CD4-positive, alpha-beta T cell treated with Interleukin-17A for 1 hour (primary cell): ENCODE results near the gene CFAP73.
A peak's percentile ranks its signal among the peaks of the same experiment; 100 is the strongest.

Experiments
- DNase-seq: peaks from one replicate; pipeline ENCODE4 v3.0.0-alpha.2; 2020

Gene CFAP73

DNA sequence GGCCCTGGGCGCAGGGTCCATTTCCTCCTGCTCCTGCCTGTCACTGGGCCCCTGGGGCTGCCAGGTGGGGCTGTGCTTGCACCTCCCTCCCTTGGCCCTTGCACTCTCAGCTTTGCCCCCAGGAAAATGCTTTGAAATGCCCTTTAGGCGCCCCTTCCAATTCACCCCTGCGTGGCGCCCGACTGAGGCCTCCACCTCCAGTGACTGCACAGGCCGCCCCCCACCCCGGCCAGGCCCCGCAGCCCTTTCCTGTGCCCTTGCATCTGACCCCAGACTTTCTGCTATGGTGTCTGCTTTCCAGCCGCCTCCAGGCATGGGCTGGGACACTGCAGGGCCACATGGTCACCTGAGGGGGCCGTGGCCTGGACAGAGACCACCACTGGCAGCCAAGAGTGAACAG is 18.3 kb downstream of the CFAP73 start:
- no peak for DNase-seq

DNA sequence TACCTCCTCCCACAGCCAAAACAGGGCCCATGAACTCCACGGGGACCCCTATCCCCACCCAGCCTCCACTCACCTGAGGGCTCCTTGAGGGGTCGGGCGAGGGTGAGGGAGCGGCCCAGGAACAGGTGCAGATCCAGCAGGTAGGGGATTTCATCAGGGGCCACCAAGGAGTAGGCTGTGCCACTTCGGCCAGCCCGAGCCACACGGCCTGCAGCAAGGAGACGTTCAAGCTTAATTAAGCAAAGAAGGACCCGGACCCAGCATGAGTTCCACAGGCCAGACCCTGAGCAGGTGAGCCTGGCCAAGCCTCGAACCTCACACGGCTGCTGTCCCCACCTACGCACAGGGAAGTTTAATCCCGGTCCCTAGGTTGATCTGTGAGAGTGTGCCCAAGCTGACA is 20.2 kb downstream of the CFAP73 start:
- no peak for DNase-seq

- DNase-seq = no peak
These were observed 20.9 kb downstream of the CFAP73 start for GRCh38 chr12:113170457-113170856.

DNA sequence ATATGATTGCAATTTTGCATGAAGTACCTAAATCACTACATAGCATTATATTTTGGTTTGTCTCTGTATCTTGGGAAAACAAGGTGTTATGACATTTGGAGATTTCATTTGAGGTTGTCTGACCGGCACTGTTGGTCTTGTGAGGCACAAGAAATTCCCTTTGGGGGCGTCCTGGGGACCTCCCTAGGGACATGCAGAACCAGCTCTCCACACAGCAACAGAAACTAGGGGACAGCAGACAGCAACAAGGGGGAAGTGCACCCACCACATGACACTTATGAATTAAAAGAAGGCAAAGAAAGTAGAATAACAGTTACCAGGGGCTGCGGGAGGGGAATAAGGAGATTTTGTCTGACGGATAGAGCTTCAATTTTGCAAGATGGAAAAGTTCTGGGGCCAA is 21.4 kb downstream of the CFAP73 start:
- no peak for DNase-seq

- DNase-seq = no peak
These were observed 22.0 kb downstream of the CFAP73 start for GRCh38 chr12:113171543-113171942.

- DNase-seq = no peak
These were observed 22.7 kb downstream of the CFAP73 start for GRCh38 chr12:113172185-113172584.

DNA sequence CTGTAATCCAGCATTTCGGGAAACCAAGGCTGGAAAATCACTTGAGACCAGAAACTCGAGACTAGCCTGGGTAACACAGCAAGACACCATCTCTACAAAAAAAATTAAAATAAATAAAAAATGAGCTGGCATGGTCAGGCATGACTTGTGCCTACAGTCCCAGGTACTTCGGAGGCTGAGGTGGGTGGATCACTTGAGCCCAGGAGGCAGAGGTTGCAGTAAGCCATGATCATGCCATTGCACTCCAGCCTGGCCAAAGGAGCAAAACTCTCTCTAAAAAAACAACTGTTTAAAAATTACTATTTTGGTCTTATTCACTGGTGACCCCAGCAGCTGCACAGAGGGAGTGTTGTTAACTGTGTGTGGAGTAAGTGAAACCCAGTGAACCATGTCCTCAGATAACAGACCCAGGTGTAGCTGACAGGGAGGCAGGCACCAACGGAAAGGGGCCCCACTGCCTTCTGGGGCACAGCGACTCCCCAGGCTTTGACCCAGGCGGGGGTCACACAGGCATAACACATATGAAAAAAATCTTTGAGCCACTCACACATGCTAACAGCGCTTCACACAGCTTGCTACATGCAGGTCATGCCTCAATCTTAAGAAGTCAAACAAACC is 23.7 kb downstream of the CFAP73 start:
- no peak for DNase-seq

- peak; percentile 79 for DNase-seq
These were observed 25.2 kb downstream of the CFAP73 start for GRCh38 chr12:113174461-113175384.

GRCh38 chr12:113179023-113179422 is 29.5 kb downstream of the CFAP73 start:
- no peak for DNase-seq

DNA sequence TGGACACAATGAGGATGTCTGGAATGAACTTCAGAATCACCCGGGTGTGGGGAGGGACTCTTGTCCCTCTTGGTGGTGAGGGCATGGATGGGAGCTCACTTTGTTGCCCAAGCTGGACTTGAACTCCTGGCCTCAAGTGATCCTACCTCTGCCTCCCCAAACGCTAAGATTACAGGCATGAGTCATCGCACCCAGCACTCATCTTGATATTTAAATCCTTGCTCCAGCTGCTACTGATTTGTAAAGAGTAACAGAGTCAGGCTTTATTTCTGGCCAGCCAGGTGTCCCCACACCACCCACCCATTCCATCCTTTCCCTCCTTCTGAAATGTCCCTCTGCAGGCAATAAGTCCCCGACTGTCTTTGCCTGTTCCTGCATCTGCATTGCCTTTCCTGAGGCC is 30.8 kb downstream of the CFAP73 start:
- DNase-seq = no peak

- DNase-seq = no peak
These were observed 32.5 kb downstream of the CFAP73 start for GRCh38 chr12:113181975-113182374.

DNA sequence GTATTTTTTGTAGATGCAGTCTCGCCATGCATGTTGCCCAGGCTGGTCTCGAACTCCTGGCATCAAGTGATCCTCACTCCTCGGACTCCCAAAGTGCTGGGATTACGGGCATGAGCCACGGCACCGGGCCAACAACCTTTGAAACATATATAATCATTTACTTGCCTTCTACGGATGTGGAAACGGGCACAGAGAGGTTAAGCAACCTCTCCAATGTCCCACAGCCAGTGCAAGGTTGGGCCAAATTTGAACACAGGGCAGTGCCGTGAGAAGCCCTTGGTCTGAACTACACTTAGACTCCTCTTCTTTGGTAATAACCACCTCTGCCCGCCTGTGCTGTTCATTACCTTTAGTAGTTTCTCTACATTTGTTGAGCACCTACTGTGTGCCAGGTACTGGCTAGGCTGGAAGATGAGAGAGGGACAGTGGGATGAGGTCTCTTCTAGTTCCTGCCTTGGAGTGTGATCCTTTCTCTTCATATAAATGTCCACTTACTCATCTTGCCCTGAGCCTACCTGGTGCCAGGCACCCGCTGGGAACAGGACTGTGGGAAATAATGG is 33.6 kb downstream of the CFAP73 start:
- DNase-seq = no peak

DNA sequence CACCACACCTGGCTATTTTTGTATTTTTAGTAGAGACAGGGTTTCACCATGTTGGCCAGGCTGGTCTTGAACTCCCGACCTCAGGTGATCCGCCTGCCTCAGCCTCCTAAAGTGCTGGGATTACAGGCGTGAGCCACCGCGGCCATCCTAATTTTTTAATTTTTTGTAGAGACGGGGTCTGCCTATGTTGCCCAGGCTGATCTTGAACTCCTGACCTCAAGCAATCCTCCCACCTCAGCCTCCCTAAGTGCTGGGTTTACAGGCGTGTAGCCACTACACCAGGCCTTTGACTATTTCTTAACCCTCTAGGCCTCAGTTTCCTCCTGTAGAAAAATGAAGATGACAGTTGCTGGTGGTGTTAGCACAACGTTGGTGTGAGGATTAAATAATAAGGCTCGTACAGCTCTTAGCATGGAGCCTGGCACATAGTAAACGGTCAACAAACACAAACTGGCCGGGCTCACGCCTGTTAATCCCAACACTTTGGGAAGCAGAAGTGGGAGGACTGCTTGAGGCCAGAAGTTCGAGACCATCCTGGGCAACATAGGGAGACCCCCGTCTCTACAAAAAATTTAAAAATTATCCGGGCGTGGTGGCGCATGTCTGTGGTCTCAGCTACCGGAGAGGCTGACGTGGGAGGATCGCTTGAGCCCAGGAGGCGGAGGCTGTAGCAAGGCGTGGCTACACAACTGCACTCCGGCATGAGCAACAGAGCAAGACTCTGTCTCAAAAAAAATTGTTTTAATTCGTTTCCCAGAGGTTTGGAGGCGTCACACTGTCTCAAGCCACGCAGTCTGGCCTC is 34.8 kb downstream of the CFAP73 start:
- DNase-seq = no peak

GRCh38 chr12:113184900-113185179 is 35.3 kb downstream of the CFAP73 start:
- DNase-seq = peak; percentile 92

DNA sequence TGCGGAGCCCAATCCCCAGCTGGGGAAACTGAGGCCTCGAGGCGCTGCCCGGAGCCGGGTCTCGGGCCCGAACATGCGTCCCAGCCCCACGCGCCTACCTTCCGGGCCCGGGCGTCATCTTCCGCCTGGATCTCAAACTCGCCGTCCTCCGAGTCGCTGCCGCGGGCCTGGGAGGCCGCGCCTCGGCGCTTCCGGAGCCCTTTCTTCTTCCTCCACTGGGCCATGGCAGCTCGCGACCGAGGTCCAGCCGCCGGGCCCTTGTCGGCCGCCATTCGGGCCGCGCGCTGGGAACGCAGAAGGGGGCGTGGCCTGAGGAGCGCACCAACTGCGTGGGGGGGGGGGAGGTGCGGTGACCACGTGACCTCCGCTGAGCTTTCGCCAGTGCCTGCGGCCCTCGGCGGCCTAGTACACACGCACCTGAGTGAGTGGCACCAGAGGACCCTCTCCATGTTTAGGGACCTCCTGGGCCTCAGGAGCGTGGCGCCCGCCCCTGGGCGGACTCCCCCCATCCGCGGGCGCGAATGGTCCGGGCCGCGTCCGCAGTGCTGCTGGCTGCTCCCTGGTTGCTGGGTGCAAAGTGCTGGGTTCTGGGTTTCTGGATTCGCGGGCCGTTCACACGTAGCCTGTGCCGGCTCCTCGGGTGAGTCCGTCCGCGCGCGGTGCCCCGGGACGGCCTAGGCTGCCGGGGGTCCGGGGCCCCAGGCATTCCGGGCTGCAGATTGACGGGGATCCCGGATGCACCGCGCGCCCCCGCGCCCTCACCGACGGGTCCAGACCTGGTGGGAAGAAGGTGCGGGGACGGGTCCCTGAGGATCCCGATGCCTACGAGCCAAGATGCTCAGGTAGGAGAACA is 35.9 kb downstream of the CFAP73 start, which contains the start of the genes DDX54 and RITA1:
Gene DDX54, minus strand, starts transcription at position 299 of the 853 bp plus-strand sequence. Its CDS starts 27 bp downstream, at position 272.
Gene RITA1, plus strand, starts transcription at position 542 of the 853 bp plus-strand sequence. CDS start 1,026 bp downstream, outside the sequence.
- DNase-seq = peak; percentile 84

DNA sequence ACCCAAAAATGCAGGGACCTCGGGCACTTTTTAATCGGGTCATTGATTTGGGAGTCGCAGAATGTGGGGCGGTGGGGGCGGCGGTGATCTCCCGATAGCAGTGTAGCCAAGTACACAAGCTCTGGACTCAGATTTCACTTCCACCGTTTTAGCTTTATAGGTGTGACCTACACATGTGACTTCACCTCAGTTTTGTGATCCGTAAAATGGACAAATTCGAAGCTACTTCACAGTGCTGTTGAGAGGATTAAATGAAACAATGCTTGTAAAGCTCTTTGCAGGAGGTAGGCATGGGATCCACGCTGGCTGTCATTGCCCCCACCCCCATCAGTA is 36.5 kb downstream of the CFAP73 start:
- DNase-seq = no peak

DNA sequence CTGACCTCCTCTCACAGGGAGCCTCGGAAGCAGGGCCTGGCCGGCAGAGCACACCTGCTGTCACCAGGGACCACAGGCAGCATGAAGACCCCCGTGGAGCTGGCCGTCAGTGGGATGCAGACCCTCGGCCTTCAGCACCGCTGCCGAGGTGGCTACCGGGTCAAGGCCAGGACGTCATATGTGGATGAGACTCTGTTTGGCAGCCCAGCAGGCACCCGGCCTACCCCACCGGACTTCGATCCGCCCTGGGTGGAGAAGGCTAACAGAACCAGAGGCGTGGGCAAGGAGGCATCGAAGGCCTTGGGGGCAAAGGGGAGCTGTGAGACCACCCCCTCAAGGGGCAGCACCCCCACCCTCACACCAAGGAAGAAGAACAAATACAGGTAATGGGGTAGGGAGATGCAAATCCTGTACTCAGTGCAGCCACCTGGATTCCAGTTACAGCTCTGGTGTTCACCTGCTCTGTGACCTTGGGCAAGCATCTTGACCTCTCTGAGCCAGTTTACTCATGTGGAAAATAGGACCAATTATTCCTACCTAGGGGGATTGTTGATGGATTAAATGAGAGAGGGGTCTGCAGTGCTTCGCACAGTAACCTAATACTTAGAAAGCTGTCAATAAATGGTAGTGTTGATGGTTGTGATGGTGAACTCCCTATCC is 37.3 kb downstream of the CFAP73 start:
- DNase-seq = no peak

DNA sequence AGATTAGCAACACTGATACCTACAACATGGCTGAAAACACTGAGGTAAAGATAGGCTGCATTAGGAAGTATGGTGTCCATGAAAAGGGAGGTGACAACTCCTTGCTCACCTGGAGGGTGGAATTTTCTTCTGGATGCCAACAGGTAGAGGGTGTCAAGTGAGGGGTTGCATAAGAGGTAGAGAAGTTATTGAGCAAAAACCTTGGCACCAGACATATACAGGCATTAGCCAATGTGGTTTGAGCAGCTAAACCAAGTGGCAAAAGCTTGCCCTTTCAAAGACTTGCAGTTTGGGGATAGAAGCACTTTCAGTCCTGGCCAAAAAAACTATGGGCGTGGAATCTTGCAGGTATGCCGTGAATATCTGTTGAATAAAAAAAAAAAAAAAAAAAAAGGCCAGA is 39.8 kb downstream of the CFAP73 start:
- DNase-seq = no peak

DNA sequence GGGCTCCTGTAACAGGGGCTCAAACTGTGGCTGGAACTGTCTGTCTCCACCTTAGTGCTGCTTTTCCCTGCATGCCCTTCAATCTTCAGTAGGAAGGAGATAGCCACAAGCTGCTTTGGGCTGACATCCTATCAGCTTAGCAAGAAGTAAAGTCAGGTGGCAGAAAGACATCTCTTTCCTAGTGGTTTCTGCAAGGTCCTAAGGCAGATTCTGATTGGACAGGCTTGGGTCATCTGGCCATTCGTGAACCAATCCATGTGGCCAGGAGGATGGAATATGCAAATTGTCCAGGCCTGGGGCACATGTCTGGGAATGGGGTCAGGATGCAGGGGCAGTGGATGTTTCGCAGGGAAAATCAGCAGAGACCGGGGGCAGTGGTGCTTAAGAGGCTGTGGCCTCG is 41.2 kb downstream of the CFAP73 start:
- DNase-seq = no peak

- DNase-seq = no peak
These were observed 41.7 kb downstream of the CFAP73 start for GRCh38 chr12:113191227-113191626.

- DNase-seq = no peak
These were observed 45.5 kb downstream of the CFAP73 start for GRCh38 chr12:113194971-113195391.

DNA sequence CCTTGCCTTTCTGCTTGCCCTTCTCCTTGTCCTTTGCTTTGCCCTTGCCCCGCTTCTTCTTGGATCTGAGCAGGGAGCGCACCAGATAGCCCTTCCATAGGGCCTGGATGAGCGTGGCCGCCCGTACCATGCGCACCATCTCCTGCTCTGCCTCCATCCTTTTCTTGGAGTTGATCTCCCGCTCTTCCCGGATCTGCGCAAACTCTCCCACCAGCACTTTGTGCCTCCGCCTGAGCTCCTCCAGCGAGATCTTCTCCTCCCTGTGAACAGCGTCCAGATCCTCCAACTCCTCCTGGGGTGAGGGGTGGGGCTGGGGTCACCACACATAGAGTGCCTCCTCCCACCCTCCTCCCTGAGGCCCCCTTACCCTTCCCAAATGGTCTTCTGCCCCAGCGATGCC is 46.1 kb downstream of the CFAP73 start:
- DNase-seq = no peak
